Liver (tissue), 9 donors: Measurements from ENCODE around the gene ENPP1. TPM values are rescaled to one million over a fixed set of nuclear protein-coding genes. Genes with fewer than 3 reads are reported as not detected.
"Not testable (repeated sequence)": the region's sequence is repeated elsewhere in the genome, so short reads cannot be mapped to it uniquely, and the experiment has no call there.

Source experiments
- DNase-seq: peaks from one replicate; pipeline ENCODE4 v3.0.0-alpha.2; 2017; ENCODE audit warnings: low spot score
- H3K27ac ChIP-seq, 2 donors: one replicate each; pipeline ENCODE4 v1.7.0; 2013; ENCODE audit warnings: inconsistent platforms in 2 of 2, low read length in 2 of 2, control low read depth in 1 of 2, low read depth in 1 of 2, mild to moderate bottlenecking in 1 of 2
- H3K27me3 ChIP-seq, 4 donors: one replicate each; pipeline versions ENCODE4 v1.6.1 to v1.7.0; 2013; ENCODE audit warnings: low read length in 3 of 4, inconsistent platforms in 1 of 4, mild to moderate bottlenecking in 1 of 4, moderate library complexity in 1 of 4; ENCODE audit not compliant: control insufficient read depth in 4 of 4, insufficient read depth in 4 of 4
- H3K36me3 ChIP-seq, 4 donors: one replicate each; pipeline versions ENCODE4 v1.6.1 to v1.7.0; 2013; ENCODE audit warnings: low read length in 3 of 4, mild to moderate bottlenecking in 3 of 4, low read depth in 1 of 4, moderate library complexity in 1 of 4; ENCODE audit not compliant: control insufficient read depth in 4 of 4, insufficient read depth in 3 of 4
- H3K4me1 ChIP-seq, 4 donors: one replicate each; pipeline versions ENCODE4 v1.6.1 to v1.7.0; 2013; ENCODE audit warnings: low read length in 3 of 4, mild to moderate bottlenecking in 3 of 4, moderate library complexity in 1 of 4; ENCODE audit not compliant: control insufficient read depth in 4 of 4, insufficient read depth in 4 of 4
- H3K4me3 ChIP-seq, 3 donors: one replicate each; pipeline versions ENCODE4 v1.6.1 to v1.7.0; 2013; ENCODE audit warnings: low read length in 3 of 3, control low read depth in 1 of 3, low read depth in 1 of 3, mild to moderate bottlenecking in 1 of 3
- H3K9ac ChIP-seq, 2 donors: one replicate each; pipeline ENCODE4 v1.7.0; 2013; ENCODE audit warnings: low read length in 2 of 2, mild to moderate bottlenecking in 2 of 2, moderate library complexity in 2 of 2, control low read depth in 1 of 2, low read depth in 1 of 2
- H3K9me3 ChIP-seq, 4 donors: one replicate each; pipeline versions ENCODE4 v1.6.1 to v1.7.0; 2013; ENCODE audit warnings: low read length in 3 of 4; ENCODE audit not compliant: control insufficient read depth in 4 of 4
- ATF3 ChIP-seq: IDR thresholded peaks from 2 replicates; pipeline ENCODE4 v1.6.1; 2016; ENCODE audit warnings: antibody characterized with exemption
- CTCF ChIP-seq: fragments of 150-350 bp; IDR thresholded peaks from 2 replicates; pipeline ENCODE4 v1.5.1; 2017; ENCODE audit warnings: improper control_type of control experiment, low read depth, low read length; ENCODE audit not compliant: missing input control
- EGR1 ChIP-seq, 2 donors: IDR thresholded peaks; 2 replicates each; pipeline ENCODE4 v1.6.1; 2016 to 2018; ENCODE audit warnings: antibody characterized with exemption in 2 of 2, low read depth in 2 of 2
- FOXA1 ChIP-seq: IDR thresholded peaks from 2 replicates; pipeline ENCODE4 v1.6.1; 2016; ENCODE audit warnings: antibody characterized with exemption
- FOXA2 ChIP-seq: IDR thresholded peaks from 2 replicates; pipeline ENCODE4 v1.6.1; 2016; ENCODE audit warnings: antibody characterized with exemption
- GABPA ChIP-seq, 2 donors: IDR thresholded peaks in 1 of 2; conservative IDR thresholded peaks in 1 of 2; 2 replicates each; pipeline ENCODE4 v1.6.1; 2016; ENCODE audit warnings: antibody characterized with exemption in 2 of 2, mild to moderate bottlenecking in 1 of 2, moderate library complexity in 1 of 2
- HNF4A ChIP-seq, 2 donors: conservative IDR thresholded peaks; 2 replicates each; pipeline ENCODE4 v1.6.1; 2016; ENCODE audit warnings: antibody characterized with exemption in 2 of 2, mild to moderate bottlenecking in 2 of 2
- HNF4G ChIP-seq: IDR thresholded peaks from 2 replicates; pipeline ENCODE4 v1.6.1; 2016; ENCODE audit warnings: antibody characterized with exemption
- JUND ChIP-seq, 2 donors: IDR thresholded peaks; 2 replicates each; pipeline ENCODE4 v1.6.1; 2016; ENCODE audit warnings: antibody characterized with exemption in 2 of 2
- MAX ChIP-seq: IDR thresholded peaks from 2 replicates; pipeline ENCODE4 v1.6.1; 2016; ENCODE audit warnings: antibody characterized with exemption
- NR2F2 ChIP-seq: IDR thresholded peaks from 2 replicates; pipeline ENCODE4 v1.6.1; 2016; ENCODE audit warnings: antibody characterized with exemption
- RAD21 ChIP-seq, 2 donors: IDR thresholded peaks; 2 replicates each; pipeline ENCODE4 v1.6.1; 2016; ENCODE audit warnings: antibody characterized with exemption in 2 of 2, mild to moderate bottlenecking in 2 of 2
- REST ChIP-seq: IDR thresholded peaks from 2 replicates; pipeline ENCODE4 v1.6.1; 2016; ENCODE audit warnings: antibody characterized with exemption, mild to moderate bottlenecking
- RXRA ChIP-seq, 2 donors: IDR thresholded peaks; 2 replicates each; pipeline ENCODE4 v1.6.1; 2017 to 2018; ENCODE audit warnings: antibody characterized with exemption in 2 of 2, mild to moderate bottlenecking in 1 of 2
- SP1 ChIP-seq: IDR thresholded peaks from 2 replicates; pipeline ENCODE4 v1.6.1; 2018; ENCODE audit warnings: antibody characterized with exemption, mild to moderate bottlenecking
- TAF1 ChIP-seq: conservative IDR thresholded peaks from 2 replicates; pipeline ENCODE4 v1.6.1; 2016; ENCODE audit warnings: antibody characterized with exemption, mild to moderate bottlenecking
- YY1 ChIP-seq: IDR thresholded peaks from 2 replicates; pipeline ENCODE4 v1.6.1; 2016; ENCODE audit warnings: antibody characterized with exemption, mild to moderate bottlenecking
- ZBTB33 ChIP-seq: IDR thresholded peaks from 2 replicates; pipeline ENCODE4 v1.6.1; 2016; ENCODE audit warnings: antibody characterized with exemption
- WGBS: extraction: QIAGEN DNeasy Blood & Tissue Kit; methylation state at CpG from one replicate; pipeline ENCODE4 v1.1.7; 2013; 5-methylcytosine and 5-hydroxymethylcytosine counted together
- polyA plus RNA-seq, 2 donors: library from polyadenylated mRNA; stranded (reverse) in 1 of 2; unstranded in 1 of 2; fragments of 200-250 nt in 1 of 2; fragments of >200 nt in 1 of 2; fragmentation: Nextera tagmentation in 1 of 2; extraction: Ambion mirVana in 1 of 2; gene quantifications; one replicate each; pipeline versions ENCODE4 v1.2.1 to v1.2.3, GENCODE V29; 2013 to 2015
- total RNA-seq, 2 donors: library from RNA; depleted of rRNA; stranded (reverse); fragments of >200 nt; gene quantifications; one replicate each; pipeline ENCODE4 v1.2.3, GENCODE V29; 2014
- donor health status: healthy.
- donor health status: healthy.
- donor health status: healthy.
- donor health status: healthy.
- donor health status: healthy.

The ENPP1 gene
- total and polyA plus RNA-seq, 4 donors = 9.5 to 53.1 (median 31.1) TPM

GRCh38 chr6:131858765-131859415 lies 51.1 kb downstream of the ENPP1 start:
- Histone ChIP-seq H3K9me3 (no peaks in the 10 kb centered on the region), H3K27me3 (no peaks in the 10 kb centered on the region), H3K36me3 (peaks cover 1 to 34% (median 31%) of the 10 kb centered on the region in 4 donors), H3K4me3 (no peak overlapping the region), H3K9ac (no peak overlapping the region), H3K4me1 (peaks cover 0 to 22% (median 8%) of the 10 kb centered on the region in 4 donors), H3K27ac (no peak overlapping the region)
- DNase-seq = no peak
- TF ChIP-seq FOXA2 = no peak
- no peak for TF ChIP-seq HNF4G
- peak in 1 of 2 donors; percentile 3 for TF ChIP-seq HNF4A (conservative IDR thresholded peaks at IDR 0.05)
- no peak for TF ChIP-seq ZBTB33
- no peak for TF ChIP-seq EGR1 (IDR thresholded peaks at IDR 0.05; ENCODE audit: low read depth in 2 of 2)
- no peak for TF ChIP-seq NR2F2
- TF ChIP-seq MAX = no peak
- no peak for TF ChIP-seq GABPA (IDR thresholded peaks at IDR 0.05 in 1 of 2, conservative IDR thresholded peaks at IDR 0.05 in 1 of 2)
- no peak for TF ChIP-seq ATF3
- no peak for TF ChIP-seq CTCF
- TF ChIP-seq JUND (IDR thresholded peaks at IDR 0.05) = no peak
- TF ChIP-seq SP1 = no peak
- peak; percentile 31 for TF ChIP-seq YY1
- TF ChIP-seq FOXA1 = no peak
- no peak for TF ChIP-seq TAF1
- TF ChIP-seq RAD21 (IDR thresholded peaks at IDR 0.05) = peak; percentile 5 to 10
- no peak for TF ChIP-seq REST
- no peak for TF ChIP-seq RXRA (IDR thresholded peaks at IDR 0.05)
- WGBS = 14% methylated on average over 2 of the region's 2 CpGs

GRCh38 chr6:131859658-131860057 lies 51.8 kb downstream of the ENPP1 start:
- H3K36me3 ChIP-seq = peaks cover 1 to 38% (median 35%) of the 10 kb centered on the region in 4 donors
- not testable (repeated sequence) for DNase-seq, H3K9me3 ChIP-seq, H3K9ac ChIP-seq, H3K4me3 ChIP-seq, H3K27me3 ChIP-seq, H3K27ac ChIP-seq
- WGBS = 94% methylated on average over 5 of the region's 5 CpGs
- peaks cover 0 to 19% (median 8%) of the 10 kb centered on the region in 4 donors for H3K4me1 ChIP-seq
